NB4 (cell line): ENCODE measurements around the gene TMC7.

Source experiments
- DNase-seq: peaks from one replicate; pipeline ENCODE4 v3.0.0; 2010; ENCODE audit warnings: low read depth
- H3K4me3 ChIP-seq: one replicate; pipeline ENCODE4 v1.5.1; 2011; ENCODE audit warnings: mild to moderate bottlenecking, low read depth, low read length, moderate library complexity
- MYC ChIP-seq: IDR thresholded peaks from 2 replicates; pipeline ENCODE4 v1.6.1; 2011; ENCODE audit warnings: low read depth, low read length
- POLR2A ChIP-seq: IDR thresholded peaks from 2 replicates; pipeline ENCODE4 v1.6.1; 2011; ENCODE audit warnings: mild to moderate bottlenecking; ENCODE audit not compliant: insufficient read length; ENCODE audit errors: extremely low read depth
- TF ChIP-seq, protein P1 (sequence below): IDR thresholded peaks from 2 replicates; pipeline ENCODE4 v1.6.1; 2011; ENCODE audit warnings: low read depth, low read length
- TF ChIP-seq, protein P2 (sequence below): IDR thresholded peaks from one replicate; pipeline ENCODE4 v1.5.1; 2012; ENCODE audit warnings: low read depth, low read length

Gene TMC7

DNA sequence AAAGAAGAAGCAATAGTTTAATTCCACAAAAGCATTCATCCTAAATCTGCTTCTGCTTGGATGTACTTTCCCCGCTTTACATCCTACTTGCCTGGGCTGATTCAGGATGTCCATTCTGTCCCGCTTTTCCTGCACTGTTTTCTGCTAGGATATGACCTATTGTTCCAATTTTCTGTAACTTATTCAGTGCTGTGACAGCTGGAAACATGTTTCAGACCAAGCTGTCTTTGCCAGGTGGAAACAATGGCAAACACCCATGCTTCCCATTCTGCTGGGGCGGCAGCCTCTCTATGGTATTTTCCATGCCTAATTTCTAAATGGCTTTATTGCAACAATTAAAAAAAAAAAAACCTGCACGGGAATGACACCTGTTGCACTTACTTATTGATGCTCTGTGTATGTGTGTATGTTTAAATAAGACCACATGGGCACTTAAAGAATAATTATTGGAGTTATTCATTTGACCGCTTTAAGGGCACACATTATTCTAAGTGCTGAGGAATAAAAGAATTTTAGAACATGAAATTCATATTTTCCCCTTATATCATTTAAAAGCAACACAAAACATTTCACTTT is 104.7 kb downstream of the TMC7 start:
- H3K4me3 ChIP-seq, result no peak overlapping the region
- TF ChIP-seq, protein P1, sequence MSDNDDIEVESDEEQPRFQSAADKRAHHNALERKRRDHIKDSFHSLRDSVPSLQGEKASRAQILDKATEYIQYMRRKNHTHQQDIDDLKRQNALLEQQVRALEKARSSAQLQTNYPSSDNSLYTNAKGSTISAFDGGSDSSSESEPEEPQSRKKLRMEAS, result no peak
- TF ChIP-seq MYC (no peak), POLR2A (no peak)
- TF ChIP-seq, protein P2, sequence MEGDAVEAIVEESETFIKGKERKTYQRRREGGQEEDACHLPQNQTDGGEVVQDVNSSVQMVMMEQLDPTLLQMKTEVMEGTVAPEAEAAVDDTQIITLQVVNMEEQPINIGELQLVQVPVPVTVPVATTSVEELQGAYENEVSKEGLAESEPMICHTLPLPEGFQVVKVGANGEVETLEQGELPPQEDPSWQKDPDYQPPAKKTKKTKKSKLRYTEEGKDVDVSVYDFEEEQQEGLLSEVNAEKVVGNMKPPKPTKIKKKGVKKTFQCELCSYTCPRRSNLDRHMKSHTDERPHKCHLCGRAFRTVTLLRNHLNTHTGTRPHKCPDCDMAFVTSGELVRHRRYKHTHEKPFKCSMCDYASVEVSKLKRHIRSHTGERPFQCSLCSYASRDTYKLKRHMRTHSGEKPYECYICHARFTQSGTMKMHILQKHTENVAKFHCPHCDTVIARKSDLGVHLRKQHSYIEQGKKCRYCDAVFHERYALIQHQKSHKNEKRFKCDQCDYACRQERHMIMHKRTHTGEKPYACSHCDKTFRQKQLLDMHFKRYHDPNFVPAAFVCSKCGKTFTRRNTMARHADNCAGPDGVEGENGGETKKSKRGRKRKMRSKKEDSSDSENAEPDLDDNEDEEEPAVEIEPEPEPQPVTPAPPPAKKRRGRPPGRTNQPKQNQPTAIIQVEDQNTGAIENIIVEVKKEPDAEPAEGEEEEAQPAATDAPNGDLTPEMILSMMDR, result no peak
- no peak for DNase-seq

DNA sequence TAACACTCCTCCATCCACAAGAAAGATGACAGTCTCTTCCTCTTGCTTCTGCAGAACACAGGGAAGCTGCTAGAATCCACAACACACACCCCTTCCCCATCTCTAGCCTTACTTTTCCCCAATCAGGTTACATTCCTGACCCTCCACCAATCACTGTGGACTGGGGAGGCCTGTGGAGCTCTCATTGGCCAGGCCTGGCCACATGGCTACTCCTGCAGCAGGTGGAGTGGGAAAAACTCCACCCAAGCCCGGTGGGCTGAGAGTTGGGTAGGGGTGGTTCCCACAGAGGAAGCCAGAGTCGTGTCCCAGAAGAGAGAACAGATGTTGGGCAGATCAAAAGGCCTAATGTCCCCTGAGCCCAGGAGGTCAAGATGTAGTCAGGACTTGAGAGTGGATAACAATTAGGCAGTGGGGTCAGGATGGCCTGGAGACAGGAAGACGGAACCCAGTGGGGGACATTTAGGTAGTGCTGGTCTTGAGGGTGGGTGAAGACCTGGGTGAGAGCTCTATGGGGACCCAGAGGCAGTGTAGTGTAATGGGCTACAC is 105.7 kb downstream of the TMC7 start:
- no peak for DNase-seq
- no peak for TF ChIP-seq POLR2A
- TF ChIP-seq, protein P1, result no peak
- TF ChIP-seq, protein P2, result no peak
- no peak for TF ChIP-seq MYC
- H3K4me3 ChIP-seq, result no peak overlapping the region

DNA sequence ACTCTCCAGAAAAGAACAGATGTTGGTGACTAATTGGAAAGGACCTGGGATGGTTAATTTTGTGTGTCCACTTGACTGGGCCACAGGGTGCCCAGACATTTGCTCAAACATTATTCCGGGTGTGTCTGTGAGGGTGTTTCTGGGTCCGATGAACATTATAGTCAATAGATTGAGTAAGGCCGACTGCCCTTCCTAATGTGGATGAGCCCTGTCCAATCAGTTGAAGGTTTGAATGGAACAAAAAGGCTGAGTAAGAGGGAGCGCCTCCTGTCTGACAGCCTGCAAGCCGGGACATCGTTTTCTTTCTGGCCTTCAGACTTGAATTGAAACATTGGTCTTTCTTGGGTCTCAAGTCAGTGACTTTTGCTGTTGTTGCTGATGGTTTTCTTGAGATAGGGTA is 107.2 kb downstream of the TMC7 start:
- no peak for DNase-seq
- no peak for TF ChIP-seq MYC
- TF ChIP-seq POLR2A, result no peak
- TF ChIP-seq, protein P2, result no peak
- TF ChIP-seq, protein P1, result no peak
- H3K4me3 ChIP-seq, result no peak overlapping the region

DNA sequence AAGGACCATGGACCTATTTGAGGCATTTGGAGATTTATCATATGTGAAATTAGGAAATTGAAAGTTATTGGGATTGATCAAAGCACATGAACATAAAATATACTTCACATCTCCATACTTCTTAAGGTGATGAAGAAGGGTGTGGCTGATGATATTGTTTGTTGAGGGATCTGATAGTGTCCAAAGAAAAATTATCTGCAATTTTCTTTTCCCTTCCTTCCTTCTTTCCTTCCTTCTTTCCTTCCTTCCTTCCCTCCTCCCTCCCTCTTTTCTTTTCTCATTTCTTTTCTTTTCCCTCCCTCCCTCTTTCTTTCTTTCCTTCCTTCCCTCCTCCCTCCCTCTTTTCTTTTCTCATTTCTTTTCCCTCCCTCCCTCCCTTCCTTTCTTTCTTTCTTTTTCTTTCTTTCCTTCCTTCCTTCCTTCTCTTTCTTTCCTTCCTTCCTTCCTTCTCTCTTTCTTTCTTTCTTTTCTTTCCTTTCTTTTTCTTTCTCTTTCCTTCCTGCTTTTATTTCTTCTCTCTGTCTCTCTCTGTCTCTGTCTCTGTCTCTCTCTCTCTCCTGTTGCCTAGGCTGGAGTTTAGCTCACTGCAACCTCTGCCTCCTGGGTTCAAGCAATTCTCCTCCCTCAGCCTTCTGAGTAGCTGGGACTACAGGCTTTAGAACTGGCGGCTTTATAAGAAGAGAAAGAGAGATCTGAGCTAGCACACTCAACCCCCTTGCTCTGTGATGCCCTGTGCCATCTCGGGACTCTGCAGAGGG is 109.1 kb downstream of the TMC7 start:
- TF ChIP-seq, protein P1, result no peak
- no peak for TF ChIP-seq MYC
- TF ChIP-seq, protein P2, result no peak
- TF ChIP-seq POLR2A, result no peak
- no peak overlapping the region for H3K4me3 ChIP-seq
- no peak for DNase-seq

DNA sequence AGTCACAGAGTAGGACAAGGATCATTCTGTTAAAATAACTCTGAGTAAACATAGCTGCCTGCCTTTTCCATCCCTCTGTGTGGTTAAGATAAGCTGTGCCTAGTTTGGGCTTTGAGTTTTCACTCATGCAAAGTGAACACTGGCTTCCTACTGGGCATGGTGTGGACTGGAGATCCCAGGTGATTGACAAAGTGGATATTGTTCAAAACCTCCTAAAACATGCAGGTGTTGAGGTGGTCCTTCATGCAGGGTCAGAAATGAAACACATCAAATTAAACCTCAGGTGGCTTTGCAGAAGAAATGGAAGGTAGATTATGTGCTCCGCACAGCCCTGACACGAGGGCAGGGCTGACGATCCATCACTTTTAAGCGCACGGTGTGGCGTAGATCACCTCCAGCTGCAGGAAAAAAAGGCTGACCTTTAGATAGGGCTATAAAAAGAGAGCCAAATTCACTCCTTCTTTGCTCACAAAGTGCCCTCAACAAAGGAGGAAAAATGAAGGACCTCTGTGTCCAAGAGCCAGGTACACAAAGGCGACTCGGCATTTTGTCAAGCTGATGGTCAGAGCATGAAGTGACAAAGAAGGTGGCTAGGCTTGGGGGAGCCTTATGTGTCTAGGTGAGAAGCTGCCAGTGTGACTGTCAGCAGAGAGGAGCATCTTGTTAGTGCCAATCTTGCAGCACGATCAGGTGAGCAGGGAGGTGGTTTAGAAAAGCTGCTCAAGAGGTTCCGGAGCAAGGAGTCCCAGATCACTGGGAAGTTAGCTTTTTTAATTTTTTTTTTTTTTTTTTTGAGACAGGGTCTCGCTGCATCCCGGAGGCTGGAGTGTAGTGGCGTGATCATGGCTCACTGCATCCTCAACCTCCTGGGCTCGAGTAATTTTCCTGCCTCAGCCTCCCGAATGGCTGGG is 110.2 kb downstream of the TMC7 start:
- TF ChIP-seq, protein P2, result no peak
- H3K4me3 ChIP-seq, result no peak overlapping the region
- no peak for DNase-seq
